ENCODE data around the gene PLEKHO2. TPM values are rescaled to one million over a fixed set of nuclear protein-coding genes. Genes with fewer than 3 reads are reported as not detected.
A peak's percentile ranks its signal among the peaks of the same experiment; 100 is the strongest.

Gene PLEKHO2
- total and polyA plus RNA-seq, 9 donors, result 11.6 to 18.3 (median 15.2) TPM

DNA sequence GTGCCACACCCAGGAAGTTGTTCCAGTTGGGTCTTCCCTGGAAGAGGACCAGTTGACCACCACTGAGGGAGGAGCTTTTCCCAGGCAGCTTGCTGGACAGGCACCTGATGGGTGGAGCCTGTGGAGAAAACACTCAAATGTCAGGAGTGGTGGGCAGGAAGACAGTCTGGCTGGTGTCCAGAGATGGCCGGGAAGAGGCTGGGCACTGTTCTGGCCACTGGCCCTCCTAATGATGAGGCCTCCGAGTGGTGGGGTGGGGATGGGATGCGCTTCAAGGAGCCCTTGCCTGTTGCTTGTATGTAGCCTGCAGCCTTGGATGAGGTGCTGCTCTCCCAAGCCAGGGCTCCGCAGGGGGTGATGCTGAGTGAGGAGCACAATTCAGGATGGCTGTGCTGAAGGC is 12.3 kb downstream of the PLEKHO2 start:
- Histone ChIP-seq H3K4me1 (ENCODE audit: control insufficient read depth, insufficient read depth, low read length) (peaks cover 59% of the 10 kb centered on the region), H3K27ac (ENCODE audit: low read length) (no peak overlapping the region), H3K36me3 (ENCODE audit: control insufficient read depth, insufficient read depth, low read length) (peaks cover 50% of the 10 kb centered on the region), H3K4me3 (ENCODE audit: low read length) (no peak overlapping the region), H3K9me3 (replicated peaks; ENCODE audit: control insufficient read depth, low read depth, low read length) (no peaks in the 10 kb centered on the region), H3K27me3 (ENCODE audit: control insufficient read depth, insufficient read depth, low read length) (no peaks in the 10 kb centered on the region)
- WGBS (ENCODE audit: insufficient coverage), result 56% methylated on average over 4 of the region's 4 CpGs
- DNase-seq, result no peak

DNA sequence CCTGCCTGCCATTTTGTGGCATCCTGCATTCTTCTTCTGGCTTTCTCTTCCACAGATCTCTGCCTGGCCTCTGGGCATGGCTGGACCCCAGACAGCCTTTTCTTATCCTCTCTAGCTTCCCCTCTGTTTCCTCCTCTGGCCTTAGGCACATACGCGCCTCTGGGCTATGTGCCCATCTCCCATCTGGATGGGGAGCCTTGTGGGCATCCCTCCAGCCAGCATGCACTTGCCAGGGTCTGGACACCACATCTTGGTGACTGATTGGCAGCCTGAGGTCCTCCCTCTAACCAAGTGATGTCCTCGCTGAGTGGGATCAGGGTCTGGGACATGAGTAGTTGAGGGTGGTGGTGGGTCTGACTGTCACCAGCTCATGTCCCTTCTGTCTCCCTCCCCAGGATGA is 12.8 kb downstream of the PLEKHO2 start:
- peaks cover 62% of the 10 kb centered on the region for H3K4me1 ChIP-seq (ENCODE audit: control insufficient read depth, insufficient read depth, low read length)
- no CpG with 5 or more reads among the region's 3 CpGs for WGBS (ENCODE audit: insufficient coverage)
- no peaks in the 10 kb centered on the region for H3K9me3 ChIP-seq (replicated peaks; ENCODE audit: control insufficient read depth, low read depth, low read length)
- no peak overlapping the region for H3K4me3 ChIP-seq (ENCODE audit: low read length)
- H3K36me3 ChIP-seq (ENCODE audit: control insufficient read depth, insufficient read depth, low read length), result peaks cover 52% of the 10 kb centered on the region
- no peak overlapping the region for H3K27ac ChIP-seq (ENCODE audit: low read length)
- H3K27me3 ChIP-seq (ENCODE audit: control insufficient read depth, insufficient read depth, low read length), result no peaks in the 10 kb centered on the region
- DNase-seq, result no peak

DNA sequence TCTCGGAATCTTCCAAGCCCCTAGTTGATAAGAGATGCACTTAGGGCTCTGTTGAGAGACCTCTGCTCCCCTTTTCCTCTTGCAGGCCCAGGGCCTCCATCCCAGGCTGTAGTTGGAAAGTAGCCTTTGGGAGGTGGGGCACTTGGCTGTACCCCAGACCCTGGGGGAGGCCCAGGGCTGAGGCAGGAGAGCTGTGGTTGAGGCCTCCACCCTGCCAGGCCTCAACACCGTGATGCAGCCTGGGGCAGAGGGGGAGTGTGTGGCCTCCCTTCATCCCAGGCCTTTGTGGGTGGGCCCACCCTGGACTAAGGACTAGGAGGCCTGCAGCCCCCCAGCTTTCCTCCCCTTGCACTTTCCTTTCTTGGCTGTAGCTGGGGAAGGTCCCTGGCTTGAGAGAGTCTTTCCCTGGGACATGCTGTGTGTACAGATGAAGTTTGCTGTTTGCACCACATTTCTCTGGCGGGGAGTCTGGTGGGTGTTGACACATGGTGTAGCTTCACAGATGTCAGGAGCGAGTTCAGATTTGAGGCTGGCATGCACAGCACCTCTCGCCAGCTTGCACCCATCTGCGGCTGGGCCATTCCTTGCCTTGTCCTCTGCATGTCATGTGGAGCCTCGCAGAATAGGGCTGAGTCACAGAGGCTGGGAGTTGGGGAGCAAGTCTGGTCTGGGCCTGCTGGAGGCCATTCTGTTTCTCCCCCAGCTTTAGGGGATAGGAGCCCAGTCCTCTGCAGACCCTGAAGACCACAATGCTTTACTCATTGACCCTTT is 13.7 kb downstream of the PLEKHO2 start:
- Histone ChIP-seq H3K9me3 (replicated peaks; ENCODE audit: control insufficient read depth, low read depth, low read length) (no peaks in the 10 kb centered on the region), H3K27ac (ENCODE audit: low read length) (peak overlapping the region; percentile 20), H3K27me3 (ENCODE audit: control insufficient read depth, insufficient read depth, low read length) (no peaks in the 10 kb centered on the region), H3K36me3 (ENCODE audit: control insufficient read depth, insufficient read depth, low read length) (peaks cover 52% of the 10 kb centered on the region), H3K4me3 (ENCODE audit: low read length) (no peak overlapping the region), H3K4me1 (ENCODE audit: control insufficient read depth, insufficient read depth, low read length) (peaks cover 62% of the 10 kb centered on the region)
- 63% methylated on average over 6 of the region's 7 CpGs for WGBS (ENCODE audit: insufficient coverage)
- DNase-seq, result no peak

DNA sequence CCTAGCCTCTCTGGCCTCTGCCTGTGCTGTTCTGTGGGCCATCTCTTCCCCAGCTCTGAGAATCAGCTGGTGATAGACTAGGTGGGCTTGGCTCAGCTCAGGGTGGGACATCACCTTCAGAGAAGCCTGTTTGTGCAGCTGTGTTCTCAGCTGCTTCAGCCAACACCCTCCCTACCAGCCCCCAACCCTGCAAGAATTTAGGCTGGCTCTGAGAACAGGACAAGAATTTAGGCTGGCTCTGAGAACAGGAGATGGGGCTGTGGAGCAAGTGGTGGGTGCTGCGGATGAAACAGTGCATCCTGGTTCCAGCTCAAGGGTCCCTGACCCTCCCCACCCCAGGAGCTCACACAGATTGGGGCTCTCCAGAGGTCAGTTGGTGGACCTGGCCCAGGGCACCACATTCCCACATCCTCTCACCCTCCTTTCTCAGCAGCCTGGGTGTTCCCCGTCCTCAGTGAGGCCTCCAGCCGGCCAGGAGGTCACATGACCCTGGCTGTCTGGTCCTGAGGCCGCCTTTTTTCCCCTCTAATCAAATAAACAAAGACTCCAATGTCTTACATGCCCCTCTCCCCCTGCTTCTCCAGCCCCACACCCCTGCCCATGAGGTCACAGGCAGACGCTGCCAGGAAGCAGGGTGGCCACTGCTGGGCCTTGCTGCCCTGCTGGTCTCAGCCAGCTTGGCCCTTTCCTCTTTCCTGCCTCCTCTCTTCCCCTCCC is 14.9 kb downstream of the PLEKHO2 start:
- no peak overlapping the region for H3K4me3 ChIP-seq (ENCODE audit: low read length)
- no peaks in the 10 kb centered on the region for H3K9me3 ChIP-seq (replicated peaks; ENCODE audit: control insufficient read depth, low read depth, low read length)
- H3K27me3 ChIP-seq (ENCODE audit: control insufficient read depth, insufficient read depth, low read length), result no peaks in the 10 kb centered on the region
- WGBS (ENCODE audit: insufficient coverage), result 12% methylated on average over 5 of the region's 5 CpGs
- peak overlapping the region; percentile 87 for H3K27ac ChIP-seq (ENCODE audit: low read length)
- peaks cover 53% of the 10 kb centered on the region for H3K36me3 ChIP-seq (ENCODE audit: control insufficient read depth, insufficient read depth, low read length)
- peak; percentile 77 for DNase-seq
- H3K4me1 ChIP-seq (ENCODE audit: control insufficient read depth, insufficient read depth, low read length), result peaks cover 65% of the 10 kb centered on the region

DNA sequence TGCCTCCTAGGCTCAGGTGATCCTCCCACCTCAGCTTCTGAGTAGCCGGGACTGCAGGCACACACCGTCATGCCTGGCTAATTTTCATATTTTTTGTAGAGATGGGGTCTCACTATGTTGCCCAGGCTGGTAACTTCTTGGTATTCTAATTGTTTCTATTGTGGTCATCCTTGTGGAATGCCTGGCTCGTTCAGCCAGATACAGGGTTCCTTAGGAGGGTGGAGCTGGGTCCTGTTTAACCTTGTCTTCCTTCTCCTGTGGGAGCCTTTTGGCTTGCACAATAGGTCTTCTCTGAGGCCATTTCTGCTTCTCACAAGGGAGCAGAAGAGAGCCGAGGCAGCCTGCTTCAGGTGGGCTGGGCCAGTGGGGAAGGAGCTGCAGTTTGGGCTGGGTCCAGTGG is 15.7 kb downstream of the PLEKHO2 start:
- WGBS (ENCODE audit: insufficient coverage), result 0% methylated on average over 1 of the region's 4 CpGs
- Histone ChIP-seq H3K27me3 (ENCODE audit: control insufficient read depth, insufficient read depth, low read length) (no peaks in the 10 kb centered on the region), H3K27ac (ENCODE audit: low read length) (peak overlapping the region; percentile 87), H3K9me3 (replicated peaks; ENCODE audit: control insufficient read depth, low read depth, low read length) (no peaks in the 10 kb centered on the region), H3K4me1 (ENCODE audit: control insufficient read depth, insufficient read depth, low read length) (peaks cover 70% of the 10 kb centered on the region), H3K4me3 (ENCODE audit: low read length) (no peak overlapping the region), H3K36me3 (ENCODE audit: control insufficient read depth, insufficient read depth, low read length) (peaks cover 54% of the 10 kb centered on the region)
- no peak for DNase-seq

DNA sequence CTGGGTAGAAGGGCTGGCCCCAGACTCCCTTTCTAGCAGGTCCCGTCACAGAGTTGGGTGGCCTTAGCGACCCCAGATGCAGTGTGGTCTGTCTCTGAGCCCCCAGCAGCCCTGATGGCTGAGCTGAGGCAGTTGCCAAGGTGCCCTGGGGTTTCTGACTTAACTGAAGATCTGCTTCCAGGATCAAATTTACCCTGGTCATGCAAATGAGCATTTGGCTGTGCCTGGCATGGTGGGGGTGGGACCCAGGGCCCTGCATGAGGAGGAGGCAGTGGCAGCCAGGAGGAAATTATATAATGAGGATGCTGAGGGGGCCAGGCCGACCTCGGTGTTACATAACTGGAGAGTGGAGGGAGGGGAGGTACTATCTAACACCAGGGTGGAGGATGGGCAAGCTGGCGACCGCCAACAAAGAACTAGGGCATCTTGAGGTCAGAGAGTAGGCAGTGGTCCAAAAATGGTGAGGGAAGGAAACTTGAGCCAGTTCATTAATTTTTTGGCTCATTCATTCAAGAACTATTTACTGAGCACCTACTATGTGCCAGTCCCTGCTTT is 16.4 kb downstream of the PLEKHO2 start:
- Histone ChIP-seq H3K9me3 (replicated peaks; ENCODE audit: control insufficient read depth, low read depth, low read length) (no peaks in the 10 kb centered on the region), H3K4me1 (ENCODE audit: control insufficient read depth, insufficient read depth, low read length) (peaks cover 72% of the 10 kb centered on the region), H3K36me3 (ENCODE audit: control insufficient read depth, insufficient read depth, low read length) (peaks cover 56% of the 10 kb centered on the region), H3K27me3 (ENCODE audit: control insufficient read depth, insufficient read depth, low read length) (no peaks in the 10 kb centered on the region), H3K4me3 (ENCODE audit: low read length) (no peak overlapping the region), H3K27ac (ENCODE audit: low read length) (peak overlapping the region; percentile 87)
- 50% methylated on average over 4 of the region's 6 CpGs for WGBS (ENCODE audit: insufficient coverage)
- no peak for DNase-seq

DNA sequence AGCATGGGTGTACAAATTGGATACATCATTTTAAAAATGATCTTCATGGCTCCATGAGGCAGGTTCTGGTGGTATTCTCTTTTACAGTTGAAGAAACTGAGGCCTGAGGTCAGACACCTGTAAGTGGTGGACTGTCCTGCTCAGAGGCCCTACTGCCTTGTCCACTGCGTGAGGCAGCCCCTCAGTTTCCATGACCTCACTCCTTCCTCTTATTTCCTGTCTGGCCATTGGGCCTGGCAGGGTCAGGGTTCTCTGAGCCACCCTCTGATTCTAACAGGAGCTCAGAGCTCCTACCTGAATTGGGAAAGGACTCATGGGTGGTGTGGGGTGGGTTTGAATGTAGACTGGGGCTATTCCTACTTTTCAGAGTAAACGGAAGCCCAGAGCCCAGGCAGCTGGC is 17.5 kb downstream of the PLEKHO2 start:
- no peaks in the 10 kb centered on the region for H3K9me3 ChIP-seq (replicated peaks; ENCODE audit: control insufficient read depth, low read depth, low read length)
- no peaks in the 10 kb centered on the region for H3K27me3 ChIP-seq (ENCODE audit: control insufficient read depth, insufficient read depth, low read length)
- 67% methylated on average over 2 of the region's 2 CpGs for WGBS (ENCODE audit: insufficient coverage)
- peaks cover 74% of the 10 kb centered on the region for H3K4me1 ChIP-seq (ENCODE audit: control insufficient read depth, insufficient read depth, low read length)
- no peak for DNase-seq
- H3K4me3 ChIP-seq (ENCODE audit: low read length), result no peak overlapping the region
- H3K27ac ChIP-seq (ENCODE audit: low read length), result no peak overlapping the region
- peaks cover 54% of the 10 kb centered on the region for H3K36me3 ChIP-seq (ENCODE audit: control insufficient read depth, insufficient read depth, low read length)

DNA sequence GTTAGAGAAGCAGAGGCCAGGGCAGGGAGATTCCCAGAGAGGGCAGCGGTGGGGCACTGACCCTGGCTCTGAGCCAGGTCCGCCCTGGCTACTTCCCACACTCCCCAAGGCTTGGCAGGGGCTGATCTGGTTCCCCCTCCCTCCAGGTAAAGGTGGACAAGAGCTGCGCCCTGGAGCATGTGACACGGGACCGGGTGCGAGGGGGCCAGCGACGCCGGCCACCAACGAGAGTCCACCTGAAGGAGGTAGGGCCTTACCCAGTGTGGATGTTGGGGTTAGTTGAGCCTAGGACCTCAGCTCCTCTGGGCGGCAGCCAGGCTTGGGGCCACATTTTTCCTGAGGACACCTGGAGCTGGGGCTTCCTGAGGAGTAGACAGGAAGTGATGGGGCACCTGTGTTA is 19.6 kb downstream of the PLEKHO2 start:
- 94% methylated on average over 6 of the region's 11 CpGs for WGBS (ENCODE audit: insufficient coverage)
- Histone ChIP-seq H3K4me3 (ENCODE audit: low read length) (no peak overlapping the region), H3K36me3 (ENCODE audit: control insufficient read depth, insufficient read depth, low read length) (peaks cover 51% of the 10 kb centered on the region), H3K4me1 (ENCODE audit: control insufficient read depth, insufficient read depth, low read length) (peaks cover 77% of the 10 kb centered on the region), H3K9me3 (replicated peaks; ENCODE audit: control insufficient read depth, low read depth, low read length) (no peaks in the 10 kb centered on the region), H3K27me3 (ENCODE audit: control insufficient read depth, insufficient read depth, low read length) (no peaks in the 10 kb centered on the region), H3K27ac (ENCODE audit: low read length) (no peak overlapping the region)
- DNase-seq, result no peak

DNA sequence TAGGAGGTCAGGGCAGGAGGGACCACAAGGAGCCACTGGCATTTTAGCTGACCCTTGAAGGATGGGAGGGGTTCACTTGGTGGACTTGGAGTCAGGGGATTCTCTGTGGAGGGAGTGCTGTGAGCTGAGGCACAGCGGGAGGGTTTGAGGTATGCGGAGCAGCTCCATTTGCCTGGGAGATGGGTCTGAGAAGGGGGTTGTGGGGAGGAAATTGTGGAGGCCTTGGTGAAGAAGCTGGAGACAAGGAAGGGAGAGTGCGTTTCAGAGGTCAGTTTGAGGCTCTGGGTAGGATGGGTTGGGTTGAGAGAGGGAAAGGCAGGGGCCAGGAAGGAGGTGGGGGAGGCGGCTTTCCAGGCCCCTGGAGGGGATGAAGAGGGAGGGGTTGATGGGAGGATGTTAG is 20.2 kb downstream of the PLEKHO2 start:
- Histone ChIP-seq H3K27ac (ENCODE audit: low read length) (no peak overlapping the region), H3K36me3 (ENCODE audit: control insufficient read depth, insufficient read depth, low read length) (peaks cover 57% of the 10 kb centered on the region), H3K27me3 (ENCODE audit: control insufficient read depth, insufficient read depth, low read length) (no peaks in the 10 kb centered on the region), H3K4me3 (ENCODE audit: low read length) (no peak overlapping the region), H3K4me1 (ENCODE audit: control insufficient read depth, insufficient read depth, low read length) (peaks cover 77% of the 10 kb centered on the region), H3K9me3 (replicated peaks; ENCODE audit: control insufficient read depth, low read depth, low read length) (no peaks in the 10 kb centered on the region)
- WGBS (ENCODE audit: insufficient coverage), result 74% methylated on average over 4 of the region's 4 CpGs
- DNase-seq, result no peak

DNA sequence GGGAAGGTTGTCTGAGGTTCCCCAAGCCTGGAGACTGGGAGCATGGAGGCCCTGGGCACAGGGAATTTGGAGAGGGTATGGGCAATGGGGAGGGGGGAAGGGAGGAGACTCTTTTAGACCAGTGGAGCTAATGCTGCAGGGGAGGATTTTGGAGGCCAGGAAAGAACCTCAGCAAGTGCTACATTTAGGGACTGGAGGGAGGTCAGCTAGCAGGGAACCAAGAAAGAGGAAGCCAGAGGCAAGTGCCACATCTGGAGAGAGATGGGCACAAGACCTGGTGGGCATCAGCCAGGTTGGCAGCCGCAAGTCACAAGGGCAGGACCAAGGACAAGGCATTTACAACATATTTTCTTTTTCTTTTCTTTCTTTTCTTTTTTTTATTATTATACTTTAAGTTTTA is 20.7 kb downstream of the PLEKHO2 start:
- Histone ChIP-seq H3K4me3 (ENCODE audit: low read length) (no peak overlapping the region), H3K36me3 (ENCODE audit: control insufficient read depth, insufficient read depth, low read length) (peaks cover 62% of the 10 kb centered on the region), H3K9me3 (replicated peaks; ENCODE audit: control insufficient read depth, low read depth, low read length) (no peaks in the 10 kb centered on the region), H3K27ac (ENCODE audit: low read length) (no peak overlapping the region), H3K27me3 (ENCODE audit: control insufficient read depth, insufficient read depth, low read length) (no peaks in the 10 kb centered on the region), H3K4me1 (ENCODE audit: control insufficient read depth, insufficient read depth, low read length) (peaks cover 77% of the 10 kb centered on the region)
- no CpG with 5 or more reads among the region's 1 CpG for WGBS (ENCODE audit: insufficient coverage)
- no peak for DNase-seq

Measured in muscle of leg (tissue), 11 donors.